KMS-11 (cell line): Measurements from ENCODE around the gene ACLY.
"Not testable (repeated sequence)": the region's sequence is repeated elsewhere in the genome, so short reads cannot be mapped to it uniquely, and the experiment has no call there.

ENCODE experiments used
- H2AFZ ChIP-seq: fragments of 200-600 bp; sonication (generic); 2 replicates; pipeline ENCODE4 v1.6.1; 2016; ENCODE audit warnings: antibody characterized with exemption, mixed run types, low read depth
- H3K27ac ChIP-seq: fragments of 200-600 bp; sonication (generic); 2 replicates; pipeline ENCODE4 v1.6.1; 2016; ENCODE audit warnings: mild to moderate bottlenecking, mixed run types
- H3K27me3 ChIP-seq: fragments of 200-600 bp; sonication (generic); 2 replicates; pipeline ENCODE4 v1.6.1; 2017; ENCODE audit warnings: mild to moderate bottlenecking, low read depth, mixed run types, moderate library complexity; ENCODE audit not compliant: insufficient read depth
- H3K36me3 ChIP-seq: fragments of 200-600 bp; sonication (generic); 2 replicates; pipeline ENCODE4 v1.6.1; 2017; ENCODE audit warnings: mild to moderate bottlenecking, mixed run types; ENCODE audit not compliant: insufficient read depth
- H3K4me1 ChIP-seq: fragments of 200-600 bp; sonication (generic); 2 replicates; pipeline ENCODE4 v1.6.1; 2016; ENCODE audit warnings: mild to moderate bottlenecking, low read depth, mixed run types; ENCODE audit not compliant: poor library complexity, severe bottlenecking
- H3K4me2 ChIP-seq: fragments of 200-600 bp; sonication (generic); 2 replicates; pipeline ENCODE4 v1.7.0; 2016; ENCODE audit warnings: mild to moderate bottlenecking, mixed run types
- H3K4me3 ChIP-seq: fragments of 200-600 bp; sonication (generic); IDR thresholded peaks from 2 replicates; pipeline ENCODE4 v1.6.1; 2017; ENCODE audit warnings: low read depth, low read length, mixed read lengths; ENCODE audit not compliant: insufficient read depth
- H3K79me2 ChIP-seq: fragments of 200-600 bp; sonication (generic); 2 replicates; pipeline ENCODE4 v1.6.1; 2016; ENCODE audit warnings: low read depth, mixed run types; ENCODE audit not compliant: insufficient read depth
- H3K9ac ChIP-seq: fragments of 200-600 bp; sonication (generic); 2 replicates; pipeline ENCODE4 v1.6.1; 2016; ENCODE audit warnings: mild to moderate bottlenecking, mixed run types
- H4K20me1 ChIP-seq: fragments of 200-600 bp; sonication (generic); 2 replicates; pipeline ENCODE4 v1.6.1; 2016; ENCODE audit warnings: mild to moderate bottlenecking, mixed run types; ENCODE audit not compliant: insufficient read depth
- CTCF ChIP-seq: fragments of 200-600 bp; sonication (generic); conservative IDR thresholded peaks from 2 replicates; pipeline ENCODE4 v1.6.1; 2017; ENCODE audit warnings: low read depth, mild to moderate bottlenecking, antibody characterized with exemption, low read length, moderate library complexity, mixed read lengths

The ACLY gene

GRCh38 chr17:41849251-41849990, 69.3 kb downstream of the ACLY start:
- Histone ChIP-seq H2AFZ (no peak overlapping the region), H3K4me2 (no peak overlapping the region), H3K4me3 (no peak overlapping the region), H4K20me1 (peaks cover 9% of the 10 kb centered on the region), H3K36me3 (peaks cover 11% of the 10 kb centered on the region; the same call in 1 of the 2 replicates), H3K9ac (no peak overlapping the region), H3K4me1 (no peaks in the 10 kb centered on the region), H3K27me3 (no peaks in the 10 kb centered on the region), H3K27ac (no peak overlapping the region), H3K79me2 (peaks cover 46% of the 10 kb centered on the region; the same call in 1 of the 2 replicates)
- TF ChIP-seq CTCF = no peak

- no peak overlapping the region for H2AFZ ChIP-seq
- H3K4me1 ChIP-seq = no peaks in the 10 kb centered on the region
- peaks cover 40% of the 10 kb centered on the region; the same call in 1 of the 2 replicates for H3K79me2 ChIP-seq
- H3K4me2 ChIP-seq = no peak overlapping the region
- H4K20me1 ChIP-seq = peaks cover 9% of the 10 kb centered on the region; the same call in 1 of the 2 replicates
- peaks cover 6% of the 10 kb centered on the region; the same call in 1 of the 2 replicates for H3K36me3 ChIP-seq
- H3K9ac ChIP-seq = no peak overlapping the region
- no peak overlapping the region for H3K27ac ChIP-seq
- H3K4me3 ChIP-seq = no peak overlapping the region
- no peaks in the 10 kb centered on the region for H3K27me3 ChIP-seq
- TF ChIP-seq CTCF = no peak
Measured at GRCh38 chr17:41848788-41849187, 70.0 kb downstream of the ACLY start.

- Histone ChIP-seq H3K27me3 (no peaks in the 10 kb centered on the region), H3K4me3 (no peak overlapping the region), H3K27ac (no peak overlapping the region), H3K4me2 (no peak overlapping the region), H3K36me3 (no peaks in the 10 kb centered on the region), H3K4me1 (no peaks in the 10 kb centered on the region), H4K20me1 (0 out of 2 replicates have a peak, but pooled peaks cover 5% of the 10 kb centered on the region), H2AFZ (no peak overlapping the region), H3K79me2 (peaks cover 9% of the 10 kb centered on the region; the same call in 1 of the 2 replicates), H3K9ac (no peak overlapping the region)
- TF ChIP-seq CTCF = no peak
Measured at GRCh38 chr17:41844971-41845370, 73.8 kb downstream of the ACLY start.

- H2AFZ ChIP-seq, H3K27ac ChIP-seq, H3K4me2 ChIP-seq, H4K20me1 ChIP-seq, H3K27me3 ChIP-seq, H3K79me2 ChIP-seq, H3K9ac ChIP-seq, H3K36me3 ChIP-seq, H3K4me3 ChIP-seq: not testable (repeated sequence)
- peaks cover 10% of the 10 kb centered on the region for H3K4me1 ChIP-seq
Measured at GRCh38 chr17:41840781-41841180, 78.0 kb downstream of the ACLY start.

GRCh38 chr17:41839448-41839847, 79.3 kb downstream of the ACLY start:
- not testable (repeated sequence) for H2AFZ ChIP-seq, H3K36me3 ChIP-seq, H3K79me2 ChIP-seq, H4K20me1 ChIP-seq, H3K4me2 ChIP-seq, H3K27me3 ChIP-seq, H3K9ac ChIP-seq, H3K27ac ChIP-seq, H3K4me3 ChIP-seq
- peaks cover 17% of the 10 kb centered on the region for H3K4me1 ChIP-seq
